H1 (cell line): ENCODE results near the gene CFDP1. TPM values are rescaled to one million over a fixed set of nuclear protein-coding genes. Genes with fewer than 3 reads are reported as not detected.

Experiments
- CTCF ChIA-PET: fragments of 300-600 bp; sonication (Branson Sonifier 250); formaldehyde crosslinking; loops from one replicate; lab custom pipeline; 2021; ENCODE audit not compliant: partially characterized antibody; lab: Charles Lee
- POLR2A ChIA-PET: fragments of 300-600 bp; sonication (Branson Sonifier 250); formaldehyde crosslinking; loops from one replicate; lab custom pipeline; 2021; ENCODE audit warnings: inconsistent platforms; ENCODE audit not compliant: partially characterized antibody; lab: Charles Lee
- DNase-seq, 2 experiments: peaks; one replicate each; pipeline versions ENCODE4 v3.0.0 to v3.0.0-alpha.2; 2010 to 2022; ENCODE audit warnings: low spot score in 2 of 2, low read depth in 1 of 2, mixed read lengths in 1 of 2
- FAIRE-seq: peaks from 2 replicates; lab custom pipeline; 2011; peaks lifted over from hg19 to GRCh38; lab: Jason Lieb, UNC
- H2AFZ ChIP-seq: 2 replicates; pipeline ENCODE4 v1.8.1; 2012; ENCODE audit warnings: low read length, inconsistent platforms
- H2AK5ac ChIP-seq: 2 replicates; pipeline ENCODE4 v1.6.1; 2013; ENCODE audit warnings: low read depth, low read length
- H2BK120ac ChIP-seq: replicated peaks from 2 replicates; pipeline ENCODE3; 2013; ENCODE audit warnings: low read depth, low read length, inconsistent platforms
- H2BK12ac ChIP-seq: 2 replicates; pipeline ENCODE4 v1.6.1; 2013; ENCODE audit warnings: low read depth, low read length
- H2BK15ac ChIP-seq: 2 replicates; pipeline ENCODE4 v1.6.1; 2013; ENCODE audit warnings: low read length
- H2BK20ac ChIP-seq: 2 replicates; pipeline ENCODE4 v1.6.1; 2013; ENCODE audit warnings: low read length
- H2BK5ac ChIP-seq: 2 replicates; pipeline ENCODE4 v1.6.1; 2013; ENCODE audit warnings: low read depth, low read length
- H3K14ac ChIP-seq: 2 replicates; pipeline ENCODE4 v1.6.1; 2013; ENCODE audit warnings: inconsistent platforms; ENCODE audit not compliant: insufficient read length
- H3K18ac ChIP-seq: 2 replicates; pipeline ENCODE4 v1.6.1; 2013; ENCODE audit warnings: low read length; ENCODE audit errors: extremely low read depth
- H3K23ac ChIP-seq: 2 replicates; pipeline ENCODE4 v1.6.1; 2013; ENCODE audit warnings: inconsistent platforms; ENCODE audit not compliant: insufficient read length
- H3K23me2 ChIP-seq: 2 replicates; pipeline ENCODE4 v1.6.1; 2013; ENCODE audit warnings: low read depth, low read length
- H3K27ac ChIP-seq: 2 replicates; pipeline ENCODE4 v1.6.1; 2011; ENCODE audit warnings: low read depth, low read length, inconsistent platforms
- H3K27me3 ChIP-seq, 4 experiments: replicated peaks in 1 of 4; 1 replicate in 1 of 4; 2 replicates in 3 of 4; pipeline versions ENCODE4 v1.6.1 to v1.8.1; 2011 to 2013; ENCODE audit warnings: low read length in 3 of 4, mild to moderate bottlenecking in 3 of 4, inconsistent platforms in 2 of 4, mixed read lengths in 2 of 4, moderate library complexity in 1 of 4; ENCODE audit not compliant: control insufficient read depth in 3 of 4, insufficient read depth in 3 of 4; ENCODE audit errors: extremely low read depth in 1 of 4
- H3K36me3 ChIP-seq, 4 experiments: 2 replicates each; pipeline versions ENCODE4 v1.6.1 to v1.8.1; 2011 to 2013; ENCODE audit warnings: mild to moderate bottlenecking in 4 of 4, low read length in 3 of 4, moderate library complexity in 2 of 4, control low read depth in 1 of 4, inconsistent platforms in 1 of 4; ENCODE audit not compliant: insufficient read depth in 4 of 4, control insufficient read depth in 2 of 4
- H3K4ac ChIP-seq: replicated peaks from 2 replicates; pipeline ENCODE3; 2013; ENCODE audit warnings: low read length, low read depth, mixed read lengths, inconsistent platforms; ENCODE audit not compliant: insufficient read length
- H3K4me1 ChIP-seq, 4 experiments: replicated peaks in 1 of 4; 1 replicate in 1 of 4; 2 replicates in 3 of 4; pipeline versions ENCODE4 v1.6.1 to v1.8.1; 2011 to 2013; ENCODE audit warnings: low read length in 3 of 4, inconsistent platforms in 2 of 4, mixed read lengths in 1 of 4; ENCODE audit not compliant: insufficient read depth in 4 of 4, control insufficient read depth in 3 of 4
- H3K4me2 ChIP-seq, 2 experiments: 2 replicates each; pipeline versions ENCODE4 v1.6.1 to v1.8.1; 2011 to 2013; ENCODE audit warnings: low read depth in 2 of 2, low read length in 2 of 2, control low read depth in 1 of 2, inconsistent platforms in 1 of 2, mild to moderate bottlenecking in 1 of 2; ENCODE audit not compliant: insufficient read depth in 1 of 2
- H3K4me3 ChIP-seq, 4 experiments: fragments of 200-600, 300-600 bp in 1 of 4; sonication (generic), shearing (Covaris generic), sonication (Bioruptor Twin) in 1 of 4; 2 replicates each; pipeline versions ENCODE4 v1.5.1 to v1.8.1; 2011 to 2016; ENCODE audit warnings: low read length in 4 of 4, low read depth in 3 of 4, control low read depth in 2 of 4, inconsistent platforms in 2 of 4, mild to moderate bottlenecking in 2 of 4, mixed read lengths in 1 of 4, moderate library complexity in 1 of 4; ENCODE audit not compliant: insufficient read depth in 2 of 4; ENCODE audit errors: extremely low read depth in 1 of 4
- H3K56ac ChIP-seq: replicated peaks from 2 replicates; pipeline ENCODE3; 2013; ENCODE audit warnings: low read depth, mild to moderate bottlenecking, mixed read lengths, low read length, inconsistent platforms; ENCODE audit not compliant: insufficient read length
- H3K79me1 ChIP-seq: 2 replicates; pipeline ENCODE4 v1.6.1; 2013; ENCODE audit warnings: low read depth, low read length, control low read depth
- H3K79me2 ChIP-seq, 2 experiments: 2 replicates each; pipeline versions ENCODE4 v1.6.1 to v1.8.1; 2012 to 2013; ENCODE audit warnings: low read length in 2 of 2, mild to moderate bottlenecking in 2 of 2, inconsistent platforms in 1 of 2; ENCODE audit not compliant: insufficient read depth in 2 of 2, control insufficient read depth in 1 of 2
- H3K9ac ChIP-seq, 4 experiments: replicated peaks in 1 of 4; 1 replicate in 1 of 4; 2 replicates in 3 of 4; pipeline versions ENCODE4 v1.6.1 to v1.8.1; 2011 to 2013; ENCODE audit warnings: low read depth in 3 of 4, low read length in 3 of 4, control low read depth in 2 of 4, mild to moderate bottlenecking in 2 of 4, moderate library complexity in 2 of 4, inconsistent platforms in 1 of 4; ENCODE audit errors: extremely low read depth in 1 of 4
- H3K9me3 ChIP-seq, 2 experiments: 2 replicates each; pipeline versions ENCODE4 v1.6.1 to v1.8.1; 2012 to 2013; ENCODE audit warnings: mild to moderate bottlenecking in 2 of 2, moderate library complexity in 2 of 2, control low read depth in 1 of 2, inconsistent platforms in 1 of 2, low read depth in 1 of 2, low read length in 1 of 2, mixed read lengths in 1 of 2; ENCODE audit not compliant: insufficient read depth in 2 of 2
- H4K20me1 ChIP-seq, 2 experiments: replicated peaks in 1 of 2; 2 replicates each; pipeline versions ENCODE3 to v1.8.1; 2011 to 2013; ENCODE audit warnings: inconsistent platforms in 2 of 2, low read length in 2 of 2, mild to moderate bottlenecking in 1 of 2; ENCODE audit not compliant: insufficient read depth in 2 of 2, control insufficient read depth in 1 of 2
- H4K5ac ChIP-seq: 2 replicates; pipeline ENCODE4 v1.6.1; 2013; ENCODE audit warnings: low read length, low read depth, mixed read lengths, inconsistent platforms; ENCODE audit not compliant: insufficient read length
- H4K8ac ChIP-seq: 2 replicates; pipeline ENCODE4 v1.8.0; 2013; ENCODE audit warnings: mild to moderate bottlenecking, moderate library complexity, low read length, inconsistent platforms; ENCODE audit not compliant: insufficient read depth; ENCODE audit errors: extremely low read depth
- H4K91ac ChIP-seq: replicated peaks from 2 replicates; pipeline ENCODE3; 2013; ENCODE audit warnings: low read length, mixed read lengths, inconsistent platforms; ENCODE audit not compliant: insufficient read length
- ASH2L ChIP-seq: fragments of 200-600, 300-600 bp; sonication (generic); IDR thresholded peaks from one replicate; pipeline ENCODE4 v1.7.1; 2017; ENCODE audit warnings: low read length
- GABPA ChIP-seq: IDR thresholded peaks from 2 replicates; pipeline ENCODE4 v1.6.1; 2011; ENCODE audit warnings: mild to moderate bottlenecking, low read length, moderate library complexity, borderline replicate concordance; ENCODE audit not compliant: insufficient read depth
- POLR2A ChIP-seq, 2 experiments: IDR thresholded peaks; 1 replicate in 1 of 2; 2 replicates in 1 of 2; pipeline ENCODE4 v1.6.1; 2011; ENCODE audit warnings: low read depth in 2 of 2, low read length in 2 of 2, mild to moderate bottlenecking in 2 of 2; ENCODE audit errors: control extremely low read depth in 1 of 2
- WGBS, 2 experiments: shearing (Covaris generic) in 1 of 2; methylation state at CpG; one replicate each; pipeline versions ENCODE4 v1.1.6 to v1.1.7; 2013 to 2015; ENCODE audit warnings: low lambda C conversion rate in 2 of 2, mixed read lengths in 2 of 2, inconsistent platforms in 1 of 2, low coverage in 1 of 2, missing lambda C conversion rate in 1 of 2; ENCODE audit not compliant: insufficient replicate concordance in 2 of 2, insufficient coverage in 1 of 2, insufficient read length in 1 of 2; ENCODE audit errors: extremely low coverage in 1 of 2, missing lambda C conversion rate in 1 of 2; 5-methylcytosine and 5-hydroxymethylcytosine counted together
- polyA plus RNA-seq, 7 experiments: library from polyadenylated mRNA; depleted of rRNA in 3 of 7; stranded (reverse) in 5 of 7; unstranded in 2 of 7; fragments of >200 nt in 5 of 7; fragments of 200-250 nt in 2 of 7; gene quantifications; 1 replicate in 5 of 7; 2 replicates in 1 of 7; 4 replicates in 1 of 7; pipeline versions ENCODE4 v1.2.1 to v1.2.3, GENCODE V29; 2011 to 2013; ENCODE audit warnings: missing spikeins in 2 of 7, mixed read lengths in 2 of 7
- total RNA-seq: library from RNA; stranded (reverse); fragmentation: NEBNext Ultra II Directional; extraction: Animal tissue kit (Norgen Biotek cat#: 25700); gene quantifications from 2 replicates; pipeline ENCODE4 v1.2.1, GENCODE V29; 2021

Gene CFDP1
- total and polyA plus RNA-seq, 2 of the 8 experiments (the other 6 are each of a cell fraction or from before 2014, with no cell fraction given) = 25.5 to 77.3 TPM

DNA sequence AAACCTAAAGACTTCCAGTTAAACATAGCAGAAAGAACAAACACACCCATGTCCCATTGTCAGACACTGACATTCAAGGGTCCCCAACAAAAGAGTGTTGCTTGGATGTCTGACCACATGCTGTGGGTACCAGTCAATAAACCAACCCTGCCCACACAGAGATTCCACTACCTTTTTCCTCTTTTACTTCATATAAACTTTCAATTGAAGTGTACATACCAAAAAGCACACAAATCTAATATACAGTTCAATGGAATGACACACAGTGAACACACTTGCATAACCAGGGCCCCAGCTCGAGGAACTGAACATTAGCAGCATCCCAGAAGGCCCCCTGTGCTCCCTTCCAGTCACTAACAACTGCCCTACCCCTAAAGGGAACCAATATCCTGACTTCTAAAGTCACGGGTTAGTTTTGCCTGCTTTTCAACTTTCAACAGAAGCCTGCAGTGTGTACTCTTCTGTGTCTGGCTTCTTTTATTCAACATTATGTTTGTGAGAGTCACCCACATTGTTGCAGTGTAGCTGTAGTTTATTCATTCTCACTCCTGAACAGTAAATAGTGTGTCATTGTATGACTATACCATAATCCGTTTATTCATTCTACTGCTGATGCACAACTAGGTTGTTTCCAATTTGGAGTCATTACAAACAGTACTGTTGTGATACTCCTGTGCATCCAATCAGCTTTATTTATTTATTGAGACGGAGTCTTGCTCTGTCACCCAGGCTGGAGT lies 18.0 kb downstream of the CFDP1 start:
- ChIA-PET POLR2A (interaction anchor here (1.0 kb wide), 1 partner anchor 18 kb away, joined by 3 read pairs; the partner anchor contains the start of gene CFDP1), CTCF (interaction anchor here (1.3 to 6.5 kb wide), 2 partner anchors 12 to 182 kb away, joined by 4 to 33 read pairs; no protein-coding TSS in a partner anchor)
- Histone ChIP-seq H4K91ac (no peak overlapping the region), H3K4me1 (peaks cover 0 to 12% (median 6%) of the 10 kb centered on the region in 4 experiments; a peak in 5 of 7 replicates), H3K23ac (no peak overlapping the region), H3K18ac (no peak overlapping the region), H3K23me2 (no peaks in the 10 kb centered on the region), H2BK15ac (no peak overlapping the region), H3K9ac (no peak overlapping the region), H2BK12ac (no peak overlapping the region), H3K27me3 (no peaks in the 10 kb centered on the region), H2BK5ac (no peak overlapping the region), H3K4me2 (no peak overlapping the region), H3K56ac (no peak overlapping the region), H2AFZ (no peak overlapping the region), H2BK120ac (no peak overlapping the region), H3K4me3 (no peak overlapping the region), H3K27ac (no peak overlapping the region), H4K20me1 (peaks cover 6 to 7% of the 10 kb centered on the region in 2 experiments), H2AK5ac (no peak overlapping the region; the same call in 1 of the 2 replicates), H3K14ac (no peak overlapping the region), H3K4ac (no peak overlapping the region), H4K5ac (no peak overlapping the region), H2BK20ac (no peak overlapping the region), H4K8ac (no peak overlapping the region), H3K36me3 (peaks cover 4 to 27% (median 19%) of the 10 kb centered on the region in 4 experiments; a peak in 7 of 8 replicates), H3K79me1 (peaks cover 2% of the 10 kb centered on the region), H3K79me2 (peaks cover 3 to 67% of the 10 kb centered on the region in 2 experiments; a peak in 3 of 4 replicates), H3K9me3 (no peaks in the 10 kb centered on the region; a peak in 1 of 4 replicates)
- FAIRE-seq (no peak), DNase-seq (no peak)
- 84% methylated on average over 4 of the region's 4 CpGs; no CpG with 5 or more reads in 1 of the 2 experiments for WGBS, 2 experiments
- TF ChIP-seq GABPA (no peak), POLR2A (IDR thresholded peaks at IDR 0.05; ENCODE audit: control extremely low read depth in 1 of 2, low read depth in 2 of 2, low read length in 2 of 2) (no peak), ASH2L (no peak)
